ENCODE data around the gene ELF3. TPM values are rescaled to one million over a fixed set of nuclear protein-coding genes. Genes with fewer than 3 reads are reported as not detected.
"Not testable (repeated sequence)": the region's sequence is repeated elsewhere in the genome, so short reads cannot be mapped to it uniquely, and the experiment has no call there.

Gene ELF3
- total RNA-seq, 1 donor from 2014 or later: 0.40 TPM

- ATAC-seq: no peak
- intact Hi-C loops (cut with micrococcal nuclease): no loop called here
Measured at GRCh38 chr1:202058001-202058908, 47.9 kb downstream of the ELF3 start.

GRCh38 chr1:202061055-202061454 is 50.7 kb downstream of the ELF3 start:
- ATAC-seq: no peak
- intact Hi-C loops (cut with micrococcal nuclease): no loop called here
- DNase-seq: no peak

More at GRCh38 chr1:202058001-202058908, 47.9 kb downstream of the ELF3 start:
- DNase-seq: no peak

- ATAC-seq; intact Hi-C loops (cut with micrococcal nuclease); DNase-seq: not testable (repeated sequence)
Measured at GRCh38 chr1:202061787-202062186, 51.4 kb downstream of the ELF3 start.

- ATAC-seq; intact Hi-C loops (cut with micrococcal nuclease); DNase-seq: not testable (repeated sequence)
Measured at GRCh38 chr1:202062636-202063035, 52.2 kb downstream of the ELF3 start.

- no peak for ATAC-seq
- no peak for DNase-seq
- intact Hi-C loops (cut with micrococcal nuclease): no loop called here
Measured at GRCh38 chr1:202063093-202063492, 52.7 kb downstream of the ELF3 start.

GRCh38 chr1:202064889-202065312 is 54.5 kb downstream of the ELF3 start:
- intact Hi-C loops (cut with micrococcal nuclease); DNase-seq; ATAC-seq: not testable (repeated sequence)

Small RNA genes within 50 kb of the gene (microRNA-seq; reads per million reads assigned to microRNA genes)
- gene MIR6740 (ENCODE audit: borderline number of aligned reads): not detected

Other genes starting within 250 kb of the ELF3 start
- 22.1 TPM for gene IPO9, start 181.4 kb upstream of the ELF3 start, total RNA-seq
- 129 TPM for gene SHISA4, start 121.7 kb upstream of the ELF3 start, total RNA-seq
- 8.0 TPM for gene LMOD1, start 64.0 kb upstream of the ELF3 start, total RNA-seq
- 79.0 TPM for gene TIMM17A, start 55.1 kb upstream of the ELF3 start, total RNA-seq
- 11.6 TPM for gene RNPEP, start 27.9 kb upstream of the ELF3 start, total RNA-seq
- 0.07 TPM for gene GPR37L1, start 112.3 kb downstream of the ELF3 start, total RNA-seq
- gene ARL8A, start 134.2 kb downstream of the ELF3 start, total RNA-seq: 65.1 TPM
- 0.92 TPM for gene PTPN7, start 150.0 kb downstream of the ELF3 start, total RNA-seq
- 2.9 TPM for gene LGR6, start 183.2 kb downstream of the ELF3 start, total RNA-seq